SJSA1 (cell line): ENCODE measurements around the gene FLRT1. TPM values are rescaled to one million over a fixed set of nuclear protein-coding genes. Genes with fewer than 3 reads are reported as not detected.
"Not testable (repeated sequence)": the region's sequence is repeated elsewhere in the genome, so short reads cannot be mapped to it uniquely, and the experiment has no call there.

Source experiments
- DNase-seq, 2 experiments: peaks; one replicate each; pipeline ENCODE4 v3.0.0-alpha.2; 2015 to 2020; ENCODE audit warnings: low spot score in 2 of 2, low read depth in 1 of 2
- H3K27ac ChIP-seq: fragments of 250-450 bp; sonication (Bioruptor Pico); 2 replicates; pipeline ENCODE4 v1.5.1; 2020; ENCODE audit warnings: mild to moderate bottlenecking, moderate library complexity
- H3K27me3 ChIP-seq: fragments of 250-450 bp; sonication (Bioruptor Pico); replicated peaks from 2 replicates; pipeline ENCODE4 v1.5.1; 2020; ENCODE audit warnings: mild to moderate bottlenecking, moderate library complexity
- H3K36me3 ChIP-seq: fragments of 250-450 bp; sonication (Bioruptor Pico); 2 replicates; pipeline ENCODE4 v1.5.1; 2020; ENCODE audit warnings: mild to moderate bottlenecking
- H3K4me1 ChIP-seq: fragments of 250-450 bp; sonication (Bioruptor Pico); replicated peaks from 2 replicates; pipeline ENCODE4 v1.6.1; 2021; ENCODE audit warnings: mild to moderate bottlenecking
- H3K4me3 ChIP-seq: fragments of 250-450 bp; sonication (Bioruptor Pico); 2 replicates; pipeline ENCODE4 v1.5.1; 2020; ENCODE audit warnings: mild to moderate bottlenecking
- H3K9me3 ChIP-seq: fragments of 250-450 bp; sonication (Bioruptor Pico); replicated peaks from 2 replicates; pipeline ENCODE4 v1.5.1; 2020; ENCODE audit warnings: mild to moderate bottlenecking
- total RNA-seq: library from RNA; depleted of rRNA; stranded (reverse); fragments of >200 nt; shearing (Covaris generic); gene quantifications from 2 replicates; pipeline ENCODE4 v1.2.3, GENCODE V29; 2014

FLRT1 gene
- total RNA-seq, 1 experiment from 2014 or later, result 0.18 TPM

DNA sequence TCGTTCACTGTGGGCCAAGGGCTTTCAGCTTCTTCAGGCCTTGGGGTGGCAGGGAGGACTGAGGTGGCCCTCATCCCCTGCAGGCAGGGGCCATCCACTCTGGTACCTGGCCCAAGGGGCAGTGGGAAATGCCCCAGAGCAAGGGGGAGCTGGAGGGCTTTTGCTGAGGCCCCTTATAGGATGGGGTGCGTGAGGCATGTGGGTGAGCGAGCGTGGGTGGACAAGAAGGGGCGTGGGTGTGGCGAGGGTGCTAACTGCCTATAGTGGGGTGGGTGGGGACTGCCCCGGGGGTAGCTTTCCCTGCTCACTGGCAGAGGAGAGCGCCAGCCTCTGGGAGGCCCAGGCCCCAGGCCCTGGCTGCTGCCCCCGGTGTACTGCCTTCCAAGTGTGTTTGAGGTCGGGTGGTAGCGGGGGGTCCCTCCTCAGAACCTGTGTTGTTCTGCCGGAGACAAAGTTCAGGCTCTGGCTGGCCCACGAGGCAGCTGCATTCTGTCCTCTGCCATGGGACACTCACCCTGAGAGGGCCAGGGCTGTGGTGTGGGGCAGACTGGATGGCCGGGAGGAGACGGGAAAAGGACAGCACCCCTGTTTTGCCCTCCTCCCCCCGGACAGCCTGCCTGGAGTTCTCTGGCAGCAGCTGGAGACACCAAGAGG is 3.4 kb downstream of the FLRT1 start:
- DNase-seq, result no peak
- H3K4me3 ChIP-seq, result no peak overlapping the region
- H3K27ac ChIP-seq, result no peak overlapping the region
- peaks cover 24% of the 10 kb centered on the region for H3K27me3 ChIP-seq
- no peaks in the 10 kb centered on the region for H3K9me3 ChIP-seq
- H3K36me3 ChIP-seq, result no peaks in the 10 kb centered on the region
- peaks cover 20% of the 10 kb centered on the region for H3K4me1 ChIP-seq

DNA sequence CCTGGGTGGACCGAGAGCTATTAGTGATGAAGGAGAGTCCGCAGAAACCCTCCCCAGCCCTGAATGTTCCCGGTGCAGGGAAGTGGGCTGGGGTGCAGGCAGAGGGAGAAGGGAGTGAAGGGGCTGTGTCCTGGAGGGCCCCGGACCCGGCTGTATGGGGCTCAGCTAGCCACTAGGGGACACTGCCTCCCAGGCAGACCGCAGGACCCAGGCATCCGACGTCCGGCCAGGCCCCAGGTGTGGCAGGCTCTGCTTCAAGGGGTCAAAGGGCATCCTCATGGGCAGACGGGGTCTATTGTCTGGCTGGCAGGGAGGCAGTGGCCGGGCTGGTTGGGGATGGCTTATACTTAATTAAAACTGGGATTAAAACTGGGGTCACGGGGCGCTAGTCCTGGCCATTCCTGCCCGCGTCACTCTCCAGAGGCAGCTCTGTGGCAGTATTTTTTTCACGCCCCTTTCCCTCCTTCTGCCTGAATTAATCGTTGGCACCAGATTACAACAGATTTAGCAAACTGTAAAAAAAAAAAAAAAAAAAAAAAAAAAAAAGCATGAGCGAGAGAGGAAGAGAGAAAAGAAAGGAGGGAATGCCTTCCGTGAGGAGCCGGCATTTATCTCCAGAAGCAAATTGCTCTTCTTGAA is 5.1 kb downstream of the FLRT1 start:
- Histone ChIP-seq H3K9me3 (no peaks in the 10 kb centered on the region), H3K27me3 (peaks cover 16% of the 10 kb centered on the region), H3K4me3 (no peak overlapping the region), H3K4me1 (peaks cover 11% of the 10 kb centered on the region), H3K27ac (no peak overlapping the region), H3K36me3 (no peaks in the 10 kb centered on the region)
- no peak for DNase-seq

DNA sequence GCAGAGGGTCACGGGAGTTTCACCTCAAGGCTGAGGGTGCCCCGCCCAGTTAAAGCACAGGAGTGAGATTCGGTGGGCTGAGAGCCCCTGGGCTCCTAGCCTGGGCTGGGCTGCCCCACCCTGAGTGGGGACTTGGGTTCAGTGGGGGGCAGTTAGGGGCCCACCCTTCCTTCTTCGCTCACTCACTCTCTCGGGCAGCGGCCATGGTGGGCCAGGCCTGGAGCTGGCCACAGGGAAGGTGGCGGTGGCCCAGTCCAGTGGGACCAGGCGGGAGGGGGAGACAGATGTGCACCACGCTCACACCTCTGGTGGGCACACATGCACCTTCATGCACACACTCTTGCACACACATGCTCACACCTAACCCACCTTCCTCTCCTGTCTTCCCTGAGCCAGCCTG is 6.1 kb downstream of the FLRT1 start:
- no peak overlapping the region for H3K27ac ChIP-seq
- no peaks in the 10 kb centered on the region for H3K9me3 ChIP-seq
- no peak for DNase-seq
- H3K4me3 ChIP-seq, result no peak overlapping the region
- peaks cover 6% of the 10 kb centered on the region for H3K27me3 ChIP-seq
- peaks cover under 1% of the 10 kb centered on the region for H3K4me1 ChIP-seq
- no peaks in the 10 kb centered on the region for H3K36me3 ChIP-seq

DNA sequence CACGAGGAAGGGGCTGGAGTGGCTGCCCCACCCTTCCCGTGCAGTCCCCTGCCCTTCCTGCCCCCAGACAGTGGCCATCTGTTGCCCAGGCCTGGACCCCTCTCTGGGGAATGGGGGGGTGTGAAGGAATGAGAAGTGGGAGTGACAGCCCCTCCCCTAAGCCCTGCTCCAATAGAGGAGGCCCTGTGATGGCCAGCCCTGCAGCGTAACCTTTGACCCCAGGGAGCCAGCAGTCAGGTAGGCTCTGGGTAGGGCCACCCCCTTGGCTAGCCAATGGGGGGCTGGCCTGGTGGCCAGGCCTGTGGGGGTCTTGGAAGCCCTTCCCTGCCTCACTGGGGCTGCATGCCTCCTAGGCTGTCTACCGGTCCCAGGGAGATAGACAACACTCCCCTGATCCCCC is 6.6 kb downstream of the FLRT1 start:
- H3K4me1 ChIP-seq, result no peaks in the 10 kb centered on the region
- H3K9me3 ChIP-seq, result no peaks in the 10 kb centered on the region
- no peak for DNase-seq
- H3K4me3 ChIP-seq, result no peak overlapping the region
- no peaks in the 10 kb centered on the region for H3K36me3 ChIP-seq
- H3K27me3 ChIP-seq, result peaks cover 1% of the 10 kb centered on the region; the same call in 1 of the 2 replicates
- H3K27ac ChIP-seq, result no peak overlapping the region

DNA sequence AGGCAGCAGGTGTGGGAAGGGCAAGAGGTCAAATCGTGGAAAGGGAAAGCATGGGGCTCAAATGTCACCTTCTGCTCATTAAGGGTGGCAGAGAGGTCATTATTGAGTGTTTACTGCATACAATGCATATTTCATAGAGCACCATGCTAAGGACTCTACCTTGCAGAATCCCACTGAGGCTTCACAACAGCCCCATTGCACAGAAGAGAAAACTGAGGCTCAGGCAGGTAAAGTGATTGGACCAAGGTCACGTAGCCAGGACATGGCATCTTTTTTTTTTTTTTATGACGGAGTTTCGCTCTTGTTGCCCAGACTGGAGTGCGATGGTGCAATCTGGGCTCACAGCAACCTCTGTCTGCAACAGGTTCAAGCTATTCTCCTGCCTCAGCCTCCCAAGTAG is 7.8 kb downstream of the FLRT1 start:
- Histone ChIP-seq H3K36me3 (no peaks in the 10 kb centered on the region), H3K9me3 (no peaks in the 10 kb centered on the region), H3K27me3 (no peaks in the 10 kb centered on the region), H3K4me1 (no peaks in the 10 kb centered on the region), H3K4me3 (no peak overlapping the region), H3K27ac (no peak overlapping the region)
- DNase-seq, result no peak

DNA sequence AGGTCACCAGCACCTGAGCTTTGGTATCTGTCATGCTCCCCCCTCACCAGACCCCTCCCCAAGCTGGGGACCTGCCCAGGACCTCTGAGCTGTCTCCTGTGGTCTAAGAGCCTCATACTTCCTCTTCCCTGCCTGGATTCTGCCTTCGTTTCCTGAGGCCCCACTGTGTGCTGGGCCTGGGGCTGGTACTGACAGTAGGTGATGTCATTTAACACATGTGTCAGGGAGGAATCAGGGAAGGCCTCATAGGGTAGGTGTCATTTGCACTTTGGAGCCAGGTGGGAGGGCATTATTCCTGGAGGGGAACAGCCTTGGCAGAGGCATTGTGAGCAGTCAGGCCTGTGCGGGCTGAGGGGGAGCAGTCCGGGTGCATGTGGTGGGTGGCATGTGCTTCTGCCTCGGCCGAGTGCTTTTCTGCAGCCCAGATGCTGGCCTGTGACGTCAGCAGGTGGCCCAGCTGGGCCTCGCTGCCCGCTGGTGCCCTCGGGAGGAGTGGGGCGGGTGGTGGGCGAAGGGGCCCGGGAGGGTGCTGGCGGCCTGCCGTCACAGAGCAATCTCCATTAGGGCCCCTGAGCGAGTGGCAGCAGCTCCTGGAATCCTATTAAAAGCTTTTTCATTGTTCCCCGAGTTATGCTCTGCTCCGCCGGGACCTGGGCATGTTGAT is 9.1 kb downstream of the FLRT1 start:
- Histone ChIP-seq H3K27ac (no peak overlapping the region), H3K27me3 (no peaks in the 10 kb centered on the region), H3K9me3 (no peaks in the 10 kb centered on the region), H3K36me3 (no peaks in the 10 kb centered on the region), H3K4me3 (no peak overlapping the region), H3K4me1 (no peaks in the 10 kb centered on the region)
- DNase-seq, result no peak

DNA sequence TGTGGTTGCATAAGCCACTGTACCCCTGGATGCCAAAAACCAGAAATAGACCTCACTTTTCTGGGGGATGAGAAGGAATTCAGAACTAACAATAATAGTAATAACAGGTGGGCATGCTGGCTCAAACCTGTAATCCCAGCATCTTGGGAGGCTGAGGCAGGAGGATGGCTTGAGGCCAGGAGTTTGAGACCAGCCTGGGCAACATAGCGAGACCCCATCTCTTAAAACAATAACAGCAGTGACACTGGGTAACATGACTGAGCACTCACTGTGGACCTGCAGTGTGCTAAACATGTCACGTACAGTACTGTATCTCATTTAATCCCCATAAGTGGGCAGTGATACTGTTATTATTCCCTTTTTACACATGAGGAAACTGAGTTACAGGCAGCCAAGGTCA is 10.0 kb downstream of the FLRT1 start:
- H3K4me1 ChIP-seq, result no peaks in the 10 kb centered on the region
- H3K4me3 ChIP-seq, result no peak overlapping the region
- H3K36me3 ChIP-seq, result no peaks in the 10 kb centered on the region
- H3K9me3 ChIP-seq, result no peaks in the 10 kb centered on the region
- H3K27ac ChIP-seq, result no peak overlapping the region
- DNase-seq, result no peak
- no peaks in the 10 kb centered on the region for H3K27me3 ChIP-seq

DNA sequence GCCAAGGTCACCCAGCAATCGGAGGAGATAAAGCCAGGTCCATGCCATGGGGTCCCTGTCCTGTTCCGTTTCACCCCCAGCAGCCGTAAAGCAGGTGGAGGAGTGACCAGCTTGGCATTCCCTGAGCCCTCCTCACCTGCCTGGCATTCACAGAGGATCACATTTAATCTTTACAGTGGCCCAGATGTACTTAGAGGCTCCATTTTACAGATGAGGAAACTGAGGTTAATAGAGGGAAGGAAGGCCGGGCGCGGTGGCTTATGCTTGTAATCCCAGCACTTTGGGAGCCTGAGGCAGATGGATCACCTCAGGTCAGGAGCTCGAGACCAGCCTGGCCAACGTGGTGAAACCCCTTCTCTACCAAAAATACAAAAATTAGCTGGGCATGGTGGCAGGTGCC is 11.6 kb downstream of the FLRT1 start:
- not testable (repeated sequence) for H3K27ac ChIP-seq, H3K4me1 ChIP-seq, H3K4me3 ChIP-seq

DNA sequence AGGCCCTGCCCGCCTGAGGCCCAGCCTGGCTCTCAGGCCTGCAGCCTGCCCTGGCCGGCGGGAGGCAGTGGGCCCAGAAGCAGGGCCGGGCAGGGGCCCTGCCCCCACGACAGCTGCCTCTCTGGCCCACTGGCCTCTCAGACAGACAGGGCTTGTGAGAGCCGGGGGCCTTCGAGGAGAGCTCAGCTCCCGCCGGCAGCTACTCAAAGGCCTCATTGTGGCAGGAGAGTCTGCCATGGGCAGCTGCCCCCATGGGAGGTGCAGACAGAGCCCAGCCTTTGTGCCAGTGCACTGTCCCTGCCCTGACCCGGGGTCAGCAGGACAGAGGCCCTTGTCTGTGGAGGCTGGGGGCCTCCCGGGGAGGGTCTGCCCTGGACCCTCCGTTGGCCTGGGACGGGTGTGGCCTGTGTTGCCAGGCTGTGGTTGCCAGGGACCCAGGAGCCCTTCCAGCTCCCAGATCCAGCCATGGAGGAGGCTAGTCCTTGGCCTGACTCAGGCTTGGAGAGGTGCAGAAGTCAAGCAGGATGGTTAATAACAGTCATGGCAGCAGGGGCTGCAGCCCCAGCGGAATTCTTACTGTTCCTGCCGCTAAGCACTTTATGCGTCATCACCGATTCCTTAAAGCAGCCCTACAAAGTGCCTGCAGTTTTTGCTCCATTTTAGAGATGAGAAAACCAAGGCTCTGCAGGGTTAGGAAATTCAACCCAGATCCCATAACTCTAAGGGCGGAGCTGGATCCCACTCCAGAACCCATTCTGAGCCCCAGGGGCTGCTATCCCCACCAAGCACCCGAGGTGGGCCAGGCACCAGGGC is 12.5 kb downstream of the FLRT1 start:
- Histone ChIP-seq H3K27ac (no peak overlapping the region), H3K4me3 (no peak overlapping the region), H3K4me1 (no peaks in the 10 kb centered on the region), H3K27me3 (no peaks in the 10 kb centered on the region), H3K36me3 (no peaks in the 10 kb centered on the region), H3K9me3 (no peaks in the 10 kb centered on the region)
- DNase-seq, result no peak

More for the DNA sequence above, 11.6 kb downstream of the FLRT1 start:
- not testable (repeated sequence) for H3K36me3 ChIP-seq, DNase-seq, H3K9me3 ChIP-seq, H3K27me3 ChIP-seq

DNA sequence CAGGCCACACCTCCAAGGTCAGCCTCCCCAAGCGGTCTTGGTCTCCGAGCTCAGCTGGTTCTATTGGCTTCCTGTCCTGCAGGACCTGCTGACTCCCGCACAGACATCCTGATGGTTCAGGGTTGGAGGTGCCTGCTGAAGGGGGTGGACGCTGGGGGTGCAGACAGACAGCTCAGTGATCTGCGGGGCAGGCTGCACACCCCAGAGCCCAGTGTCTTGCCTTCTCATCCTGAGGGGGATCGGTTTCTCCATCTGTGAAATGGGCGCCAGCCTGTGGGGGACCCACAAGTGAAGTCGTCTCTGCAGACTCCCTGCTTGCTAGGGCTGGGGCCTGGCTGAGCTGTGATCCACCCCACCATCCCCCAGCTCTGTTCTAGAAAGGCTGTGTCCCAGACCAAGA is 13.8 kb downstream of the FLRT1 start:
- H3K27ac ChIP-seq, result no peak overlapping the region
- H3K27me3 ChIP-seq, result no peaks in the 10 kb centered on the region
- no peak for DNase-seq
- no peaks in the 10 kb centered on the region; the same call in 1 of the 2 replicates for H3K9me3 ChIP-seq
- H3K4me1 ChIP-seq, result no peaks in the 10 kb centered on the region
- H3K36me3 ChIP-seq, result no peaks in the 10 kb centered on the region
- H3K4me3 ChIP-seq, result no peak overlapping the region

DNA sequence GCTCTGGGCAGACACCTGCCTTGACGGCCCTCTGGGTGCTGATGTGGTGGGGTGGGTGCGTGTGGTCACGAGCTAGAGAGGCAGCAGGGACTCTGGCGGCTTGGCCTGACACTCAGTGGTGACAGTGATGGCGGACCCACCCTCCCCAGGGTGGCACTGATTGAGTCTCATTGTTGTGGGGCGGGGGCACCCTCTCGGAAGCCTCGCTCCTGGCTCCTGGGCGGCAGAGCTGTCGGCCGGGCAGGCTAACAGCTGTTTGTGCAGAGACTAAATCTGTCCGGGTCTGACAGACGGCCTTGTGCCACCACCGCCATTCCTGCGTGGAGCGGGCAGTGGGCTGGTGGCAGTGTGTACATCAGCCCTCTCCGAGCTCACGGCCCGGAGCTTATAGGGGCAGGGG is 15.6 kb downstream of the FLRT1 start:
- H3K27me3 ChIP-seq, result no peaks in the 10 kb centered on the region
- no peak overlapping the region for H3K27ac ChIP-seq
- no peaks in the 10 kb centered on the region for H3K36me3 ChIP-seq
- no peaks in the 10 kb centered on the region; the same call in 1 of the 2 replicates for H3K9me3 ChIP-seq
- H3K4me3 ChIP-seq, result no peak overlapping the region
- no peak for DNase-seq
- no peaks in the 10 kb centered on the region for H3K4me1 ChIP-seq

DNA sequence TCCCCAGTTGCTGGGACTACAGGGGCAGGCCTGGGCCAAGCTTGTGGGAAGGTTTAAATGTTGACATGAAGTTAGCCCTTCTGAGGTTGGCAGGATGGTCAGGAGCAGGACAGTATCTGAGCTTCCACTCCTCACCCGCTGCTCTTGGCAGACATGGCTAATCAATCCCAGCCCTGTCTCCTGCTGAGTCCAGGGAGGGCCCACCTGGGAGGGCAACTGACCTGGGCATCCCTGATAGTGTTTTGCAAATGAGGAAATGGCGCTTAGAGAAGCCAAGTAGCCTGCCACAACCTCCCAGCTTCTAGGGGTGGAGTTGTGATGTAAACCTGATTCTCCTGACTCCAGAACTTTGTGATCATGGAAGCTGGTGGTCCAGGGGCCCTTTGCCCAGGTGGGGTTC is 16.7 kb downstream of the FLRT1 start:
- Histone ChIP-seq H3K27me3 (no peaks in the 10 kb centered on the region), H3K36me3 (no peaks in the 10 kb centered on the region), H3K27ac (no peak overlapping the region), H3K4me3 (no peak overlapping the region), H3K9me3 (no peaks in the 10 kb centered on the region; the same call in 1 of the 2 replicates), H3K4me1 (no peaks in the 10 kb centered on the region)
- DNase-seq, result no peak

DNA sequence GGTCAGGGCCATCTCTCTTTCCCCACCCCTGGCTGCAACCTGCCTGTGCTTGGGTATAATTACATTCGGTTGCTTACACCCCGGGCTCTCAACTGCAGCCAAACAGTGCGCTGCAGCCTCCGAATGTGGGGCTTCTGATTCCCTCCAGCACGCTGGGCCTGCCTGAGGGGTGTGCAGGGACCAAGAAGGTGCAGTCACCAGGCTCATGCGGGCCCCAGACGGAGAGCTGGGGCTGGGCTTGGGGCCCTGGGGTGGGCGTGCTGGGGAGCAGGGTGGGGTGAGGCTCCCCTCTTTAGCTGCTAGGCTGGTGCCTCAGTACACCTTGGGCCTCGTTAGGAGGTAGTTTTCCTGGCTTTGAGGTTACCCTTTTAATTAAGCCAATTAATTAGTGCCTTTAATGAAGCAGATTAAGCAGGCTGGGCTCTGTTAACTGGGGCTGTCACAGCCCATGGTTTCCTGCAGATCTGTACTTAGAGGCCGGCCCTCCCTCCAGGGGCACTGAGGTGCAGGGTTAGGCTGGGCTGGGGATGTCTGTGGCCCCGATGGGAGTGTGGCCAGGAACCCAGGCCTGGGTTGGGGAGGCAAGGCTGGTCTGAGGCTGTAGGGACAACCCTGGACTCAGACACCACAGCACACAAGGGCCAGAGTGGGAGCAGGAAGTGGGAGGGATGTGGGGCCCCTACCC is 17.3 kb downstream of the FLRT1 start:
- H3K36me3 ChIP-seq, result no peaks in the 10 kb centered on the region
- H3K27ac ChIP-seq, result no peak overlapping the region
- H3K4me1 ChIP-seq, result no peaks in the 10 kb centered on the region
- no peak overlapping the region for H3K4me3 ChIP-seq
- DNase-seq, result no peak
- no peaks in the 10 kb centered on the region; the same call in 1 of the 2 replicates for H3K9me3 ChIP-seq
- no peaks in the 10 kb centered on the region for H3K27me3 ChIP-seq
